MM.1S (cell line): ENCODE results near the gene DHX38.

ENCODE experiments used
- EZH2 ChIP-seq: fragments of 300-600 bp; sonication (generic); optimal IDR thresholded peaks from 2 replicates; pipeline ENCODE3; 2017; ENCODE audit warnings: low read depth, mild to moderate bottlenecking, antibody characterized with exemption, low read length, mixed read lengths
- EZH2phosphoT487 ChIP-seq: fragments of 300-600 bp; sonication (generic); IDR thresholded peaks from 2 replicates; pipeline ENCODE4 v1.6.1; 2018; ENCODE audit warnings: antibody characterized with exemption, low read length
- TF ChIP-seq, protein P1 (sequence below): fragments of 300-600 bp; sonication (generic); IDR thresholded peaks from 2 replicates; pipeline ENCODE4 v1.5.1; 2016; ENCODE audit warnings: antibody characterized with exemption, low read length, mixed read lengths

DNA sequence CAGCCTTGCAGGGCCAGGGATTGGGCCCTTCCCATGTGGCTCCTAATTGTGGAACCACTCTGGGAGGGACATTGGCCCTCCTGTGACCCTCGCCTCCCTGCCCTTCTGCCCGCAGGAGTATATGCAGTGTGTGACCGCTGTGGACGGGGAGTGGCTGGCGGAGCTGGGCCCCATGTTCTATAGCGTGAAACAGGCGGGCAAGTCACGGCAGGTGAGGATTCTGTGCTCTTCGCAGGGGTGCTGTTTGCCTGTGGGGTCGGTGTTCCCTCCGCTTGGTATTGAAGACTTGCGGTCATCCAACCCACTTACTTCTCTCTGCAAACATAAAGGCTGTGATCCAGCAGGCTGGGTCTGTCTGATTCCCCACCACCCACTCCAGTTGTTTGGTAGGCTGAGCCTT is 15.7 kb downstream of the DHX38 start:
- TF ChIP-seq, protein P1, sequence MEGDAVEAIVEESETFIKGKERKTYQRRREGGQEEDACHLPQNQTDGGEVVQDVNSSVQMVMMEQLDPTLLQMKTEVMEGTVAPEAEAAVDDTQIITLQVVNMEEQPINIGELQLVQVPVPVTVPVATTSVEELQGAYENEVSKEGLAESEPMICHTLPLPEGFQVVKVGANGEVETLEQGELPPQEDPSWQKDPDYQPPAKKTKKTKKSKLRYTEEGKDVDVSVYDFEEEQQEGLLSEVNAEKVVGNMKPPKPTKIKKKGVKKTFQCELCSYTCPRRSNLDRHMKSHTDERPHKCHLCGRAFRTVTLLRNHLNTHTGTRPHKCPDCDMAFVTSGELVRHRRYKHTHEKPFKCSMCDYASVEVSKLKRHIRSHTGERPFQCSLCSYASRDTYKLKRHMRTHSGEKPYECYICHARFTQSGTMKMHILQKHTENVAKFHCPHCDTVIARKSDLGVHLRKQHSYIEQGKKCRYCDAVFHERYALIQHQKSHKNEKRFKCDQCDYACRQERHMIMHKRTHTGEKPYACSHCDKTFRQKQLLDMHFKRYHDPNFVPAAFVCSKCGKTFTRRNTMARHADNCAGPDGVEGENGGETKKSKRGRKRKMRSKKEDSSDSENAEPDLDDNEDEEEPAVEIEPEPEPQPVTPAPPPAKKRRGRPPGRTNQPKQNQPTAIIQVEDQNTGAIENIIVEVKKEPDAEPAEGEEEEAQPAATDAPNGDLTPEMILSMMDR, result no peak
- TF ChIP-seq EZH2, result no peak
- no peak for TF ChIP-seq EZH2phosphoT487
